GM12864 (cell line): ENCODE data around the gene NPFFR1.

Source experiments
- DNase-seq: peaks from one replicate; pipeline ENCODE4 v3.0.0-alpha.2; 2011; ENCODE audit warnings: low read depth
- H3K4me3 ChIP-seq: 2 replicates; pipeline ENCODE4 v1.5.1; 2011; ENCODE audit warnings: mild to moderate bottlenecking, low read depth, low read length, control low read depth
- TF ChIP-seq, protein P1 (sequence below): IDR thresholded peaks from 2 replicates; pipeline ENCODE4 v1.5.1; 2011; ENCODE audit warnings: low read depth, mild to moderate bottlenecking, moderate library complexity, low read length, control low read depth, inconsistent platforms; ENCODE audit errors: missing control alignments

The NPFFR1 gene

DNA sequence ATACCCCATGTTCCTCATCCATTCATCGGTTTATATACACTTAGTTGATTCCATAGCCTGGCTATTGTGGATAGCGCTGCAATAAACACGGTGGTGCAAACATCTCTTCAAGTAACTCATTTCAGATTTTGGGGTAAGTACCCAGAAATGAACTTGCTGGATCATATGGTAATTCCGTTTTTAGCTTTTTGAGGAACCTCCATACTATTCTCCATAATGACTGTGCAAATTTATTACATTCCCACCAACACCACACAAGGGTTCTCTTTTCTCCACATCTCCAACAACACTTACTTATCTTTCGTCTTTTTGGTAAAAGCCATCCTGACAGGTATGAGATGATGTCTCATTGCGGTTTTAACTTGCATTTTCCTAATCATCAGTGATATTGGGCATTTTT lies 3.7 kb downstream of the NPFFR1 start:
- TF ChIP-seq, protein P1, sequence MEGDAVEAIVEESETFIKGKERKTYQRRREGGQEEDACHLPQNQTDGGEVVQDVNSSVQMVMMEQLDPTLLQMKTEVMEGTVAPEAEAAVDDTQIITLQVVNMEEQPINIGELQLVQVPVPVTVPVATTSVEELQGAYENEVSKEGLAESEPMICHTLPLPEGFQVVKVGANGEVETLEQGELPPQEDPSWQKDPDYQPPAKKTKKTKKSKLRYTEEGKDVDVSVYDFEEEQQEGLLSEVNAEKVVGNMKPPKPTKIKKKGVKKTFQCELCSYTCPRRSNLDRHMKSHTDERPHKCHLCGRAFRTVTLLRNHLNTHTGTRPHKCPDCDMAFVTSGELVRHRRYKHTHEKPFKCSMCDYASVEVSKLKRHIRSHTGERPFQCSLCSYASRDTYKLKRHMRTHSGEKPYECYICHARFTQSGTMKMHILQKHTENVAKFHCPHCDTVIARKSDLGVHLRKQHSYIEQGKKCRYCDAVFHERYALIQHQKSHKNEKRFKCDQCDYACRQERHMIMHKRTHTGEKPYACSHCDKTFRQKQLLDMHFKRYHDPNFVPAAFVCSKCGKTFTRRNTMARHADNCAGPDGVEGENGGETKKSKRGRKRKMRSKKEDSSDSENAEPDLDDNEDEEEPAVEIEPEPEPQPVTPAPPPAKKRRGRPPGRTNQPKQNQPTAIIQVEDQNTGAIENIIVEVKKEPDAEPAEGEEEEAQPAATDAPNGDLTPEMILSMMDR, result no peak
- DNase-seq, result no peak

DNA sequence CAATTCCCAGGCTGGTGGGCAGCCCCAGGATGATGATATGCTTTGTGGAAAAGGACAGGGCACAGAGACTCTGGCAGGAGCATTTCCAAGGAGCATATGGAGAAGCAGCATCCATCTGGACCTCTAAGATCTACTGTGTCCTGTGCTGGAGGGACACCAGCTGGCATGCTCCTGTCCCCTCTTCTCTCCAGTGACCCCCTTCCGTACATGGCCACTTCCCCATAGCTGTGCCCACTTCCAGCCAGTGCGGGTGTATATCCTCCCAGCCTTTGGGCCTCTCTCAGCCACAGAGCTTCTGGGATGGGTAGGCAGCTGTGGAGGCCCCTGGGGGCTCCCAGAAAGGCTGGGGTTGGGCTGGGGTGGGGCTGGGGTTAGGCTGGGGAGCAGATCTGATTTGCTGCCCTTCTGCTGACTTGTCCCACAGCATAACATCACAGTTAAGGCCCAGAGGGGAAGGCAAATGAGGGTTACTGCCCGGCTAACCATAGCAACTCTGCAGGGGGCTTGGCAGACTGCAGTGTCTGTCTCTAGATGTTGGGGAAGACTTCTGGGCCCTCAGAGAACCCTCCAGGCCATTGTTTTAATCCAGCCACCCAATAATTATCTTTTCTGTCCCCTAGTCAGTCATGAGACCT lies 6.3 kb downstream of the NPFFR1 start:
- no peak for DNase-seq
- TF ChIP-seq, protein P1, result no peak
- no peak overlapping the region for H3K4me3 ChIP-seq

More for the DNA sequence above, 3.7 kb downstream of the NPFFR1 start:
- no peak overlapping the region for H3K4me3 ChIP-seq

DNA sequence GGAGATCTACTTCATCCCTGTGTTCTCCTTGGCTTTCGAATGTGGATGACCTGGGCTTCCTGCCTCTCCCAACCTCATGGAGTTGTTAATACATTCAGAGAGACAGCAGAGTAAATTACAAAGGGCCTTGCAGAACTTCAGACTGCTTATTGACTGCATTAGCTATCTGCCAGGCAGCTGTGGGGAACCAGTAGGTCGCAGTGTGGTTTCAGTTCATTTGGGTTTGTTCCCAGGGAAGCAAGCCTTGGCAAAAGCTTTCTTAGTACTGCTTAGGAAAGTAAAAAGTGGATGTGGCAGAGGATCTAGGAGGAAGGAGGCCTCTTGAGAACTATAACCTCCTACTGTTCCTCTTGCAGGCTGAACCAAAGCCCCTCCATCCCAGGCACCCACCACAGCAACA lies 9.2 kb downstream of the NPFFR1 start:
- TF ChIP-seq, protein P1, result no peak
- no peak overlapping the region for H3K4me3 ChIP-seq

DNA sequence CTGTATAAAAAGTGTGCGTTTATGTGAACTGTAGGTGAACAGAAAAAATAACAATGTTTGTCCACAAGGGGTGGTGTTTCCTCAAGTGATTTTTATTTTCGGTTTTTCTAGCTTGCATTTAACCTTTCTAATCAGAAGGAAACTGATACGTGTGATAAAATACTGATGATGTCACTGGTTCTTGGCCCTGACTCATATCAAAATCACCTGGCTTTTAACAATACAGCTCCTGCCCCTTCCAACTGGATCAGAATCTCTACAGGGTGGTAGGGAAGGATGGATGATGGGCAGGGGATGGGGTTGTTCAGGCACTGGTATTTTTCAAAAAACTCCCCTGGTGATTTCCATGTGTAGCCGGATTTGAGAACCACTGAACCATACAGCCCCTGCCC lies 10.9 kb downstream of the NPFFR1 start:
- DNase-seq, result peak; percentile 60
- H3K4me3 ChIP-seq, result no peak overlapping the region
- TF ChIP-seq, protein P1, result peak; percentile 51

More for the DNA sequence above, 9.2 kb downstream of the NPFFR1 start:
- no peak for DNase-seq

DNA sequence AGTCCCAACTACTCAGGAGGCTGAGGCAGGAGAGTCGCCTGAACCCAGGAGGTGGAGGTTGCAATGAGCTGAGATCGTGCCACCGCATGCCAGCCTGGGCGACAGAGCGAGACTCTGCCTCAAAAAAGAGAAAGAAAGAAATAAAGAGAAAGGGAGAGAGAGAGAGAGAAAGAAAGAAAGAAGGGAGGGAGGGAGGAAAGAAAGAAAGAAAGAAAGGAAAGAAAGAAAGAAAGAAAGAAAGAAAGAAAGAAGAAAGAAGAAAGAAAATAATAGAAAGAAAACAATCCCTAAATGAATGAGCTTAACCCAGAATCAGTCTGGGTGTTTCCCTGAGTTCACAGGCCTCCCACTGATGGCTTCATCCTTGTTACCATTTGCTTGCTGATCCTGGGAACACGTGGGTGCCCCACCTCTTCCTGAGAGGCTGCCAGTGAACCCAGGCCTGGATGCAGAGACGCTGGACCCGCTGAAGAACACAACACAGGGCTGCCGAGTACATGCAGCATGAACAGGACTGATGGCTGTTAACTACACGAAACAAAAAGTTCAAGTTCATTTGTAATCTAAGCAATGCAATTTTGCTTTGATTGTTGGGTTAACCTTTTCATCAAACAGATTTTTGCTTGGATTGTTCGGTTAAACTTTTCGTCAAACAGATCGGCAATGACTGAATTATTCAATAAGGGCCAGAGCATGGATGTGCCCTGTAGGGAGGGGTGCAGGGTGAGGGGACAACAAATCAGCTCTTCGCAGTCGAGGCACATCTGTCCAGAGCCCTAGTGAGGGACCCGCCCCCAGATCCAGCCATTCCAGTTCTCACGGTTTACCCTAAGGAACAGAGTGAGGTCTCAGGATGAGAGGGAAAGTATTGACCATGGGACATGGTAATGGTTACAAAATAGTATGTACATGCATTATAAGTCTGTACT lies 11.5 kb downstream of the NPFFR1 start:
- no peak overlapping the region for H3K4me3 ChIP-seq
- no peak for DNase-seq
- TF ChIP-seq, protein P1, result no peak

DNA sequence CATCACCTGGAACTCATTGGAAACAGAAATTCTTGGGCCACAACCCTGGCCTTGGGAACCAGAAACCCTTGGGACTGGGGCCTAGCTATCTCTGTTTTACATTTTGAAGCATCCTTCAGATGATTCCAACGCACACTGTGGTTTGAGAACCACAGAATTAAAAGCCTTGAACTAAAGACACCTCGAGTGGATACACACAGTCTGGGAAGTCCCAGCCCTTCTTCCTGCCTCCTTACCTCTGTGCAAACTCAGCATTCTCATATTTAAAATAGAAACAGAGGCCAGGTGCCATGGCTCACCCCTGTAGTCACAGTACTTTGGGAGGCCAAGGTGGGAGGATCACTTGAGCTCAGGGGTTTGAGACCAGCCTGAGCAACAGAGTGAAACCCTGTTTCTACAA lies 12.9 kb downstream of the NPFFR1 start:
- no peak overlapping the region for H3K4me3 ChIP-seq
- TF ChIP-seq, protein P1, result no peak
- DNase-seq, result no peak
